Suprapubic skin (tissue), 4 donors: ENCODE data around the gene SMIM41.

Experiments used
- POLR2A ChIP-seq, 2 donors: fragments of 450-650 bp; IDR thresholded peaks; one replicate each; pipeline ENCODE4 v1.6.1; 2017; ENCODE audit warnings: antibody characterized with exemption in 2 of 2, mild to moderate bottlenecking in 2 of 2, moderate library complexity in 2 of 2
- POLR2AphosphoS5 ChIP-seq, 3 donors: sonication (generic); formaldehyde crosslinking; IDR thresholded peaks; one replicate each; pipeline ENCODE4 v1.6.1; 2017; ENCODE audit warnings: antibody characterized with exemption in 3 of 3
- TF ChIP-seq, protein P1 (sequence below), 2 donors: fragments of 200-600 bp in 1 of 2; fragments of 450-650 bp in 1 of 2; sonication (generic) in 1 of 2; IDR thresholded peaks; one replicate each; pipeline ENCODE4 v1.5.1; 2016 to 2019; ENCODE audit warnings: antibody characterized with exemption in 2 of 2, mild to moderate bottlenecking in 1 of 2, moderate library complexity in 1 of 2

DNA sequence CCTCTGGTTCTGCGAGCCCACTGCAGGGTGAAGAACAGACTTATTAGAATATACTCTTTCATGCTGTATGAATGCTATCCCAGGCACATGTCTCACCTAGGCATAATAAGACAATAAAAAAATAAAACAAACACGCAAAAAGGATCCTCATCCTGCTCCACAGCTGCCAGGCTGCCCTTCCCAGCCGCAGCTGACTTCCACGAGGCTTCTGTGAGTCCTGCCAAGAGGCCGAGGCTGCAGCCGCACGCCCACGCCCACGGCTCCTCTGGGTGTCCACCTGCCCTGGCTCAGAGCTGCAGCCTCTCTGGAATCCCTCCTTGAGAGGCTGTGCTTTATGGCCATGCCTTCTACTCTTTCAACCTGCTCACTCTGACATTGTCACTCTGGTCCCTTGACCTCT lies 6.9 kb downstream of the SMIM41 start:
- TF ChIP-seq, protein P1, sequence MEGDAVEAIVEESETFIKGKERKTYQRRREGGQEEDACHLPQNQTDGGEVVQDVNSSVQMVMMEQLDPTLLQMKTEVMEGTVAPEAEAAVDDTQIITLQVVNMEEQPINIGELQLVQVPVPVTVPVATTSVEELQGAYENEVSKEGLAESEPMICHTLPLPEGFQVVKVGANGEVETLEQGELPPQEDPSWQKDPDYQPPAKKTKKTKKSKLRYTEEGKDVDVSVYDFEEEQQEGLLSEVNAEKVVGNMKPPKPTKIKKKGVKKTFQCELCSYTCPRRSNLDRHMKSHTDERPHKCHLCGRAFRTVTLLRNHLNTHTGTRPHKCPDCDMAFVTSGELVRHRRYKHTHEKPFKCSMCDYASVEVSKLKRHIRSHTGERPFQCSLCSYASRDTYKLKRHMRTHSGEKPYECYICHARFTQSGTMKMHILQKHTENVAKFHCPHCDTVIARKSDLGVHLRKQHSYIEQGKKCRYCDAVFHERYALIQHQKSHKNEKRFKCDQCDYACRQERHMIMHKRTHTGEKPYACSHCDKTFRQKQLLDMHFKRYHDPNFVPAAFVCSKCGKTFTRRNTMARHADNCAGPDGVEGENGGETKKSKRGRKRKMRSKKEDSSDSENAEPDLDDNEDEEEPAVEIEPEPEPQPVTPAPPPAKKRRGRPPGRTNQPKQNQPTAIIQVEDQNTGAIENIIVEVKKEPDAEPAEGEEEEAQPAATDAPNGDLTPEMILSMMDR (IDR thresholded peaks at IDR 0.05) = no peak
- TF ChIP-seq POLR2AphosphoS5 (IDR thresholded peaks at IDR 0.05) (no peak), POLR2A (IDR thresholded peaks at IDR 0.05) (no peak)
